K562 (cell line): ENCODE data around the gene LTBP1. TPM values are rescaled to one million over a fixed set of nuclear protein-coding genes. Genes with fewer than 3 reads are reported as not detected.

ENCODE experiments used
- ATF1 ChIP-seq, 2 experiments: fragments of 450-650 bp in 1 of 2; IDR thresholded peaks; 2 replicates each; pipeline ENCODE4 v1.6.1; 2016; ENCODE audit warnings: missing compliant biosample characterization in 1 of 2, missing genetic modification characterization in 1 of 2
- BMI1 ChIP-seq: fragments of 150-350 bp; IDR thresholded peaks from 2 replicates; pipeline ENCODE4 v1.6.1; 2014; ENCODE audit warnings: low read length
- CBFA2T3 ChIP-seq: fragments of 450-650 bp; IDR thresholded peaks from 2 replicates; pipeline ENCODE4 v1.6.1; 2017
- CTBP1 ChIP-seq: fragments of 450-650 bp; IDR thresholded peaks from 2 replicates; pipeline ENCODE4 v1.6.1; 2016; ENCODE audit warnings: borderline replicate concordance
- IRF9 ChIP-seq: fragments of 450-650 bp; IDR thresholded peaks from 2 replicates; pipeline ENCODE4 v1.6.1; 2016; ENCODE audit warnings: missing biosample characterization, missing genetic modification characterization
- MBD2 ChIP-seq: sonication (generic); IDR thresholded peaks from 2 replicates; pipeline ENCODE4 v1.6.1; 2016; ENCODE audit warnings: low read depth, borderline replicate concordance
- MTA1 ChIP-seq: fragments of 450-650 bp; IDR thresholded peaks from 2 replicates; pipeline ENCODE4 v1.6.1; 2017; ENCODE audit warnings: borderline replicate concordance
- POLR2AphosphoS5 ChIP-seq: IDR thresholded peaks from 2 replicates; pipeline ENCODE4 v1.6.1; 2011; ENCODE audit warnings: mild to moderate bottlenecking, low read depth, low read length, moderate library complexity; ENCODE audit not compliant: control insufficient read depth, insufficient read depth
- POLR2H ChIP-seq: IDR thresholded peaks from 2 replicates; pipeline ENCODE4 v1.6.1; 2016; ENCODE audit warnings: missing genetic modification characterization, low read depth, mild to moderate bottlenecking, control low read depth, missing compliant biosample characterization, moderate library complexity
- PYGO2 ChIP-seq: fragments of 450-650 bp; IDR thresholded peaks from 2 replicates; pipeline ENCODE4 v1.6.1; 2016; ENCODE audit warnings: mild to moderate bottlenecking, missing genetic modification characterization, moderate library complexity, missing compliant biosample characterization
- SREBF2 ChIP-seq: sonication (generic); formaldehyde crosslinking; IDR thresholded peaks from 2 replicates; pipeline ENCODE4 v1.4.0; 2020; ENCODE audit warnings: mild to moderate bottlenecking, missing genetic modification reagents
- SUPT5H ChIP-seq: fragments of 450-650 bp; IDR thresholded peaks from 2 replicates; pipeline ENCODE4 v1.6.1; 2016
- ZBTB5 ChIP-seq: fragments of 450-650 bp; IDR thresholded peaks from 2 replicates; pipeline ENCODE4 v1.6.1; 2017; ENCODE audit warnings: antibody characterized with exemption
- ZNF253 ChIP-seq: fragments of 250-450 bp; sonication (Bioruptor Pico); conservative IDR thresholded peaks from 2 replicates; pipeline ENCODE4 v1.6.1; 2021; ENCODE audit warnings: mild to moderate bottlenecking
- polyA plus RNA-seq, 8 experiments: library from polyadenylated mRNA; depleted of rRNA in 4 of 8; stranded (reverse) in 5 of 8; unstranded in 3 of 8; fragments of >200 nt; fragmentation: Nextera tagmentation in 2 of 8; fragmentation: Illumina TruSeq in 1 of 8; extraction: Ambion mirVana in 2 of 8; extraction: Trizol in 1 of 8; gene quantifications; 2 replicates each; pipeline versions ENCODE4 v1.2.1 to v1.2.3, GENCODE V29; 2011 to 2014; ENCODE audit warnings: inconsistent platforms in 1 of 8, missing spikeins in 1 of 8
- total RNA-seq, 7 experiments: library from RNA; depleted of rRNA in 6 of 7; stranded (reverse); fragments of >200 nt in 6 of 7; fragmentation: Illumina TruSeq in 2 of 7; extraction: Trizol in 2 of 7; gene quantifications; 2 replicates each; pipeline versions ENCODE4 v1.2.1 to v1.2.3, GENCODE V29; 2011 to 2021; ENCODE audit warnings: low replicate concordance in 1 of 7
- TF ChIP-seq, protein P1 (sequence below), 2 experiments: fragments of 450-650 bp in 1 of 2; sonication (generic) in 1 of 2; formaldehyde crosslinking in 1 of 2; IDR thresholded peaks; 2 replicates each; pipeline versions ENCODE4 v1.7.1 to v1.9.0; 2016 to 2022; ENCODE audit warnings: inconsistent platforms in 1 of 2, mild to moderate bottlenecking in 1 of 2, missing genetic modification reagents in 1 of 2

Gene LTBP1
- total and polyA plus RNA-seq, 9 of the 15 experiments (the other 6 are each of a cell fraction or from before 2014, with no cell fraction given) = 3.6 to 16.4 (median 8.5) TPM

DNA sequence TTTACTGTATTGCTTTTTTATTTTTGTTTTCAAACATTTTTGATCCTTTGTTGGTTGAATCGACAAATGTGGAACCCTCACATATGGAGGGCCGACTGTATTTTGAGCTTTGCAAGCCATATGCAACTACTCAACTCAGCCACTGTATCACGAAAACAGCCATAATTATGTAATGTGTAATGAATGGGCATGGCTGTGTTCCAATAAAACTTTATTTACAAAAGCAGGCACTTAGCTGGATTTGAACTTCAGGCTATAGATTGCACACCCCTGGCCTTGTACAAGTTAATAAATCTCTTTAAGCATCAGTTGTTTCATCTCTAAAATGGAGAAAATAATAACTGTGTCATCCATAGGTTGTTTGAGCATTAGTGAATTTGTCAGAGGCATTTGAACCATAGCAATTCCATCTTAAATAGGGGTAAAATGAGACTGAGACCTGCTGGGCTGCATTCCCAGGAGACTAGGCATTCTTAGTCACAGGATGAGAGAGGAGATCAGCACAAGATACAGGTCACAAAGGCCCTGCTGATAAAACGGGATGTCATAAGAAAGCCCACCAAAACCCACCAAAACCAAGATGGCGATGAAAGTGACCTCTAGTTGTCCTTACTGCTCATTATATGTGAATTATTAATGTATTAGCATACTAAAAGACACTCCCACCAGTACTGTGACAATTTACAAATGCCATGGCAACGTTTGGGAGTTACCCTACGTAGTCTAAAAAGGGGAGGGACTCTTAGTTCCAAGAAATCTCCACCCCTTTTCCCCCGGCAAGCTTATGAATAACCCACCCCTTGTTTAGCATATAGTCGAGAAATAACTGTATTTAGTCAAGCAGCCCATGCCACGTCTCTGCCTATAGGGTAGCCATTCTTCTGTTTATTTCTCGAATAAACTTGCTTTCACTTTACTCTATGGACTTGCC lies 13.7 kb upstream of the LTBP1 start (continued):
- TF ChIP-seq ATF1 (CRISPR knock-in tag; IDR thresholded peaks at IDR 0.05) (no peak), ATF1 (tag; IDR thresholded peaks at IDR 0.05) (peak; percentile 79), PYGO2 (peak; percentile 73; the same call in 1 of the 2 replicates), ZNF253 (CRISPR knock-in tag) (no peak), IRF9 (tag) (peak; percentile 71; the same call in 1 of the 2 replicates), SUPT5H (no peak), SREBF2 (CRISPR knock-in tag) (no peak), MTA1 (0 out of 2 replicates have a peak, but pooled peaks have one; percentile 16), POLR2AphosphoS5 (no peak), CBFA2T3 (no peak), BMI1 (0 out of 2 replicates have a peak, but pooled peaks have one; percentile 20), ZBTB5 (no peak), CTBP1 (no peak; the same call in 1 of the 2 replicates), MBD2 (no peak), POLR2H (tag) (0 out of 2 replicates have a peak, but pooled peaks have one; percentile 33)
- TF ChIP-seq, protein P1, sequence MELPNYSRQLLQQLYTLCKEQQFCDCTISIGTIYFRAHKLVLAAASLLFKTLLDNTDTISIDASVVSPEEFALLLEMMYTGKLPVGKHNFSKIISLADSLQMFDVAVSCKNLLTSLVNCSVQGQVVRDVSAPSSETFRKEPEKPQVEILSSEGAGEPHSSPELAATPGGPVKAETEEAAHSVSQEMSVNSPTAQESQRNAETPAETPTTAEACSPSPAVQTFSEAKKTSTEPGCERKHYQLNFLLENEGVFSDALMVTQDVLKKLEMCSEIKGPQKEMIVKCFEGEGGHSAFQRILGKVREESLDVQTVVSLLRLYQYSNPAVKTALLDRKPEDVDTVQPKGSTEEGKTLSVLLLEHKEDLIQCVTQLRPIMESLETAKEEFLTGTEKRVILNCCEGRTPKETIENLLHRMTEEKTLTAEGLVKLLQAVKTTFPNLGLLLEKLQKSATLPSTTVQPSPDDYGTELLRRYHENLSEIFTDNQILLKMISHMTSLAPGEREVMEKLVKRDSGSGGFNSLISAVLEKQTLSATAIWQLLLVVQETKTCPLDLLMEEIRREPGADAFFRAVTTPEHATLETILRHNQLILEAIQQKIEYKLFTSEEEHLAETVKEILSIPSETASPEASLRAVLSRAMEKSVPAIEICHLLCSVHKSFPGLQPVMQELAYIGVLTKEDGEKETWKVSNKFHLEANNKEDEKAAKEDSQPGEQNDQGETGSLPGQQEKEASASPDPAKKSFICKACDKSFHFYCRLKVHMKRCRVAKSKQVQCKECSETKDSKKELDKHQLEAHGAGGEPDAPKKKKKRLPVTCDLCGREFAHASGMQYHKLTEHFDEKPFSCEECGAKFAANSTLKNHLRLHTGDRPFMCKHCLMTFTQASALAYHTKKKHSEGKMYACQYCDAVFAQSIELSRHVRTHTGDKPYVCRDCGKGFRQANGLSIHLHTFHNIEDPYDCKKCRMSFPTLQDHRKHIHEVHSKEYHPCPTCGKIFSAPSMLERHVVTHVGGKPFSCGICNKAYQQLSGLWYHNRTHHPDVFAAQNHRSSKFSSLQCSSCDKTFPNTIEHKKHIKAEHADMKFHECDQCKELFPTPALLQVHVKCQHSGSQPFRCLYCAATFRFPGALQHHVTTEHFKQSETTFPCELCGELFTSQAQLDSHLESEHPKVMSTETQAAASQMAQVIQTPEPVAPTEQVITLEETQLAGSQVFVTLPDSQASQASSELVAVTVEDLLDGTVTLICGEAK (IDR thresholded peaks at IDR 0.05) = peak; percentile 98
- TF ChIP-seq, protein P1 (CRISPR knock-in tag; IDR thresholded peaks at IDR 0.05) = peak; percentile 97
